Activated naive CD8-positive, alpha-beta T cell treated with anti-CD3 and anti-CD28 coated beads for 36 hours (primary cell): ENCODE measurements around the gene BCAS3. TPM values are rescaled to one million over a fixed set of nuclear protein-coding genes. Genes with fewer than 3 reads are reported as not detected.
"Not testable (repeated sequence)": the region's sequence is repeated elsewhere in the genome, so short reads cannot be mapped to it uniquely, and the experiment has no call there.

Experiments used
- DNase-seq: peaks from one replicate; pipeline ENCODE4 v3.0.0; 2021
- H3K27ac Mint-ChIP-seq: one replicate; pipeline ENCODE4 v1.8.0; 2022; ENCODE audit warnings: mild to moderate bottlenecking, moderate library complexity, mixed read lengths
- H3K27me3 Mint-ChIP-seq: one replicate; pipeline ENCODE4 v1.8.0; 2022; ENCODE audit warnings: mild to moderate bottlenecking, mixed read lengths
- H3K36me3 Mint-ChIP-seq: one replicate; pipeline ENCODE4 v1.8.0; 2021; ENCODE audit warnings: mild to moderate bottlenecking, mixed read lengths
- H3K4me1 Mint-ChIP-seq: one replicate; pipeline ENCODE4 v1.8.0; 2021; ENCODE audit warnings: mixed read lengths
- H3K4me3 Mint-ChIP-seq: one replicate; pipeline ENCODE4 v1.8.0; 2022; ENCODE audit warnings: mild to moderate bottlenecking, moderate library complexity, mixed read lengths
- H3K9me3 Mint-ChIP-seq: one replicate; pipeline ENCODE4 v1.8.0; 2022; ENCODE audit warnings: mixed read lengths
- total RNA-seq, 2 experiments: library from RNA; stranded (reverse); gene quantifications; one replicate each; pipeline ENCODE4 v1.2.3, GENCODE V29; 2021

Gene BCAS3
- total RNA-seq, 2 experiments from 2014 or later = 4.9 to 7.0 TPM

DNA sequence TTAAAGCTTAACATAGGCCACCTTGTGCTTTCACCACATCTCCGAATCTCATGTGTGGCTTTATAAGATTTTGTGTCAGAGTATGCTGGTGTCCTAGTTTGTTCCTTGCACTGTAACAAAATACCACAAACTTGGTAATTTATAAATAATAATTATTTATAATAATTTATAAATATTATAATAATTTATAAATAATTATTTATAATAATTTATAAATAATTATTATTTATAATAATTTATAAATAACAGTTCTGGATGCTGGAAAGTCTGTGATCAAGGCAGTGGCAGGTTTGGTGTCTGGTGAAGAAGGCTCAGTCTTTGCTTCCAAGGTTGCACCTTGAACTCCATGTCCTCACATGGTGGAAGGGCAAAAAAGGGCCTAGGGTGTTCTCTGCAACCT lies 147.7 kb downstream of the BCAS3 start:
- H3K4me3 Mint-ChIP-seq = no peak overlapping the region
- no peak overlapping the region for H3K27ac Mint-ChIP-seq
- no peaks in the 10 kb centered on the region for H3K9me3 Mint-ChIP-seq
- no peak for DNase-seq
- H3K27me3 Mint-ChIP-seq = no peaks in the 10 kb centered on the region
- no peaks in the 10 kb centered on the region for H3K4me1 Mint-ChIP-seq
- no peaks in the 10 kb centered on the region for H3K36me3 Mint-ChIP-seq

DNA sequence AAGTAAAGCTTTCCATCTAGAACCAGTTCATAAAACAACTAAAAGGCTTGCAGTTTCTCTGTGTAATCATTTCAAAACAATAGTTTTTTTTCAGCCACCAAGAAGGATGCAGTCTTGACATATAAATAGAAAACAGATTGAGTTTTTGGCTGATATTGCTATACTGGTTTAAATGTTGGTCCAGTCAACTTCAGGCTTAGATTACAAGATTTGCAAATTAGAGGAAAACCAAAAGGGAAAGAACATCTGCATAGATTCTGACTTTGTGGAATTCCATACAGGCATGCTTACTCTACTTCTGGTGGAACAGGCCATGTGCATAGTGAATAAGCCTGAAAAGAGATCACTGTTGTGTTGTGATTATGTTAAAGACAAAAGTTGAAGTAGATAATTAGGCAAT lies 150.3 kb downstream of the BCAS3 start:
- Mint-ChIP-seq H3K27ac (no peak overlapping the region), H3K27me3 (no peaks in the 10 kb centered on the region), H3K4me1 (peaks cover 9% of the 10 kb centered on the region), H3K4me3 (no peak overlapping the region), H3K9me3 (no peaks in the 10 kb centered on the region), H3K36me3 (no peaks in the 10 kb centered on the region)
- no peak for DNase-seq

DNA sequence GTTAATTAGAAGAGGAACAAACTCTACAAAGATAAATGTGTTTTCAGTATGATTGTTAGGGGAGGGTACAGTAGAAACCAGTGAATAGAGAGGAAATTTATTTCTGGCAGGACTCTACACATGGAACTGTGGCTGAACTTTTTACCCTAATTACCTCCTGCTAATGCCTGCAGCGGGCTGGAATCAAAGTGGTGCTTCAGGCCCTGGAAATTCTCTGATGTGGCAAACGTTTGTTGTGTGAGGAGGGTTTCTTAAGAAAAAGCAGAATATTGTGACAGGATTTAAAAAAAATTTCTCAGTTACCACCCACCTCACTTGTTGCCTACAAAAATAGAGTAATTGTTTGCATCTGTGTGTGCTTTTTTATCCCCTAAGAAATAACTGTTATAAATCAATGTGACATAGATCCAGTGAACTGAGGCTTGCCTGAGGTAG lies 154.5 kb downstream of the BCAS3 start:
- Mint-ChIP-seq H3K4me3 (no peak overlapping the region), H3K27me3 (no peaks in the 10 kb centered on the region), H3K36me3 (no peaks in the 10 kb centered on the region), H3K9me3 (no peaks in the 10 kb centered on the region), H3K4me1 (peaks cover 9% of the 10 kb centered on the region), H3K27ac (no peak overlapping the region)
- DNase-seq = no peak

DNA sequence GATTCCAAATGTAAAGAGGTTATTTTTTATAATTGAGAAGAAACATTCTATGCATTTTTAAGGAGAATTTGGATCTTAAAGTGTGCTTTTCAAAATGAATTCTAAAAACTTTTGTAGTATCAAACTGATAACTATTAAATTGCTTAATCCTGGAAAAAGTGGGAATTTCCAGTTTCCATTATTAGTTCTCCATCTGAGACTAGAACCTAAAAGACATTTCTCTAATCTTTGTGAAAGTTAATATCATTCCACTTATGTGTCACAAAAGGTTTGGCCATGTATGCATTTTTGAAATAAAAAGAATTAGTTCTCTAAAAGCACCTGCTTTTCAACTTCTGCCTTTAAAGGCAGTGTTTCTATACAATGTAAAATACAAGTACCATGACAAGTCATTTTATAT lies 155.0 kb downstream of the BCAS3 start:
- no peaks in the 10 kb centered on the region for H3K36me3 Mint-ChIP-seq
- no peak overlapping the region for H3K4me3 Mint-ChIP-seq
- no peaks in the 10 kb centered on the region for H3K9me3 Mint-ChIP-seq
- H3K27ac Mint-ChIP-seq = no peak overlapping the region
- DNase-seq = no peak
- H3K27me3 Mint-ChIP-seq = no peaks in the 10 kb centered on the region
- peaks cover 9% of the 10 kb centered on the region for H3K4me1 Mint-ChIP-seq

DNA sequence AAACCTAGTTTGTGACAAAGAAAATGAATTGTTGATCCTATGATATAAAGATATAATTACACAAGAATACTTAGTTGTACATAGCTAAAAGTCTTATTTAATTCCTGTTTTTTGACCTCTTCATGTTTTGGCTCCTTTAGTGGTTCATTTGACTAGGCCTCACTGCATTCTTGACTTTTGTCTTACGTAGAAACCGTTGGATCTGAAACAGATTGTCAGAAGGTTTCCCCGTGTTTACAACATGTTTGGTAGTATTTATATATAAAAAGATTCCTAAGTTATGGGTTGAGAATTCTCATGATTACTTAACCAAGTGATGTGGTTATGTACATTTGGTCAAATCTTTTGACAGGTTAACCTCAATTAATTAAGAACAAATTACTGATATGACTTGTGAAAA lies 162.8 kb downstream of the BCAS3 start:
- H3K27ac Mint-ChIP-seq = no peak overlapping the region

GRCh38 chr17:60845012-60845411 lies 167.4 kb downstream of the BCAS3 start:
- H3K27ac Mint-ChIP-seq = no peak overlapping the region
- H3K4me1 Mint-ChIP-seq = no peaks in the 10 kb centered on the region
- H3K9me3 Mint-ChIP-seq = no peaks in the 10 kb centered on the region
- H3K4me3 Mint-ChIP-seq = no peak overlapping the region
- no peaks in the 10 kb centered on the region for H3K36me3 Mint-ChIP-seq
- no peaks in the 10 kb centered on the region for H3K27me3 Mint-ChIP-seq
- no peak for DNase-seq

More for the DNA sequence above, 162.8 kb downstream of the BCAS3 start:
- H3K27me3 Mint-ChIP-seq = no peaks in the 10 kb centered on the region
- DNase-seq = no peak
- H3K9me3 Mint-ChIP-seq = no peaks in the 10 kb centered on the region
- H3K4me3 Mint-ChIP-seq = no peak overlapping the region
- no peaks in the 10 kb centered on the region for H3K36me3 Mint-ChIP-seq
- H3K4me1 Mint-ChIP-seq = no peaks in the 10 kb centered on the region

- no peaks in the 10 kb centered on the region for H3K9me3 Mint-ChIP-seq
- H3K4me1 Mint-ChIP-seq = no peaks in the 10 kb centered on the region
- H3K27me3 Mint-ChIP-seq = no peaks in the 10 kb centered on the region
- no peak overlapping the region for H3K4me3 Mint-ChIP-seq
- H3K36me3 Mint-ChIP-seq = no peaks in the 10 kb centered on the region
- H3K27ac Mint-ChIP-seq = no peak overlapping the region
- no peak for DNase-seq
These were observed 168.5 kb downstream of the BCAS3 start for GRCh38 chr17:60846175-60846574.

GRCh38 chr17:60851181-60851580 lies 173.5 kb downstream of the BCAS3 start:
- Mint-ChIP-seq H3K4me1 (no peaks in the 10 kb centered on the region), H3K27me3 (no peaks in the 10 kb centered on the region), H3K27ac (no peak overlapping the region), H3K4me3 (no peak overlapping the region), H3K9me3 (peaks cover 3% of the 10 kb centered on the region), H3K36me3 (peaks cover 7% of the 10 kb centered on the region)
- DNase-seq = no peak

- no peak overlapping the region for H3K27ac Mint-ChIP-seq
- peaks cover 3% of the 10 kb centered on the region for H3K9me3 Mint-ChIP-seq
- no peaks in the 10 kb centered on the region for H3K27me3 Mint-ChIP-seq
- H3K36me3 Mint-ChIP-seq = peaks cover 14% of the 10 kb centered on the region
- H3K4me1 Mint-ChIP-seq = peaks cover 3% of the 10 kb centered on the region
- H3K4me3 Mint-ChIP-seq = no peak overlapping the region
- DNase-seq = no peak
These were observed 180.0 kb downstream of the BCAS3 start for GRCh38 chr17:60857556-60858080.

DNA sequence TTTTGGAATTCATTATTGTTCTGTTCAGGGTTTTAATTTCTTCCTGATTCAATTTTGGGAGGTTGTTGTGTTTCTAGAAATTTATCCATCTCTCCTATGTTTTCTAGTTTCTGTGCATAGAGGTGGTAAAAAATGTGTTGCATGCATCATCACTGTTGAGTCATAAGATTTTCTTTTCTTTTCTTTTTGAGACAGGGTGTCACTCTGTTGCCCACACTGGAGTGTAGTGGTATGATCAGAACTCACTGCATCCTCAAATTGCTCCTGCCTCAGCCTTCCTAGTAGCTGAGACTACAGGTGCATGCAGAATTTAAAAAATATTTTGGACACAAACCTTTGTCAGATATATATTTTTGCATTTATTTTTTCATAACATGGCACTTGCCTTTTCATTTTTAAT lies 184.8 kb downstream of the BCAS3 start:
- Mint-ChIP-seq H3K36me3 (peaks cover 7% of the 10 kb centered on the region), H3K27ac (no peak overlapping the region), H3K27me3 (no peaks in the 10 kb centered on the region), H3K4me3 (no peak overlapping the region), H3K4me1 (peaks cover 20% of the 10 kb centered on the region), H3K9me3 (no peaks in the 10 kb centered on the region)
- no peak for DNase-seq

GRCh38 chr17:60863892-60864707 lies 186.4 kb downstream of the BCAS3 start:
- Mint-ChIP-seq H3K27me3 (no peaks in the 10 kb centered on the region), H3K36me3 (peaks cover 7% of the 10 kb centered on the region), H3K27ac (peak overlapping the region; percentile 47), H3K9me3 (no peaks in the 10 kb centered on the region), H3K4me1 (peaks cover 20% of the 10 kb centered on the region), H3K4me3 (peak overlapping the region; percentile 19)
- no peak for DNase-seq

DNA sequence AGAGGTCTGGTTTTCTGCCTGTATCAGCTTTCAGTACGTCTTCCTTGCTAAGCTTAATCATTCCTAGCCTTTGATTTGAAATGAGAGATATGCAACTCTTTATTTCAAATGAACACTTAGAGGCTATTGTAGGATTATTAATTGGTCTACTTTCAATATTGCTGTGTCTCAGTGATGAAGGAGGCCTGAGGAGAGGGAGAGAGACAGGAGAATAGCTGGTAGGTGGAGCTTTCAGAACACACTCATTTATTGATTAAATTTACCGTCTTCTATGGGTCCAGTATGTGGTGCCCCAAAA lies 187.0 kb downstream of the BCAS3 start:
- H3K27me3 Mint-ChIP-seq = no peaks in the 10 kb centered on the region
- peak overlapping the region; percentile 19 for H3K4me3 Mint-ChIP-seq
- peaks cover 20% of the 10 kb centered on the region for H3K4me1 Mint-ChIP-seq
- peak overlapping the region; percentile 47 for H3K27ac Mint-ChIP-seq
- no peak for DNase-seq
- H3K36me3 Mint-ChIP-seq = peaks cover 7% of the 10 kb centered on the region
- no peaks in the 10 kb centered on the region for H3K9me3 Mint-ChIP-seq

- no peak for DNase-seq
- H3K4me1 Mint-ChIP-seq = peaks cover 6% of the 10 kb centered on the region
- no peak overlapping the region for H3K4me3 Mint-ChIP-seq
- H3K27ac Mint-ChIP-seq = no peak overlapping the region
- H3K36me3 Mint-ChIP-seq = peaks cover 2% of the 10 kb centered on the region
- H3K27me3 Mint-ChIP-seq = no peaks in the 10 kb centered on the region
- no peaks in the 10 kb centered on the region for H3K9me3 Mint-ChIP-seq
These were observed 197.1 kb downstream of the BCAS3 start for GRCh38 chr17:60874772-60875171.

DNA sequence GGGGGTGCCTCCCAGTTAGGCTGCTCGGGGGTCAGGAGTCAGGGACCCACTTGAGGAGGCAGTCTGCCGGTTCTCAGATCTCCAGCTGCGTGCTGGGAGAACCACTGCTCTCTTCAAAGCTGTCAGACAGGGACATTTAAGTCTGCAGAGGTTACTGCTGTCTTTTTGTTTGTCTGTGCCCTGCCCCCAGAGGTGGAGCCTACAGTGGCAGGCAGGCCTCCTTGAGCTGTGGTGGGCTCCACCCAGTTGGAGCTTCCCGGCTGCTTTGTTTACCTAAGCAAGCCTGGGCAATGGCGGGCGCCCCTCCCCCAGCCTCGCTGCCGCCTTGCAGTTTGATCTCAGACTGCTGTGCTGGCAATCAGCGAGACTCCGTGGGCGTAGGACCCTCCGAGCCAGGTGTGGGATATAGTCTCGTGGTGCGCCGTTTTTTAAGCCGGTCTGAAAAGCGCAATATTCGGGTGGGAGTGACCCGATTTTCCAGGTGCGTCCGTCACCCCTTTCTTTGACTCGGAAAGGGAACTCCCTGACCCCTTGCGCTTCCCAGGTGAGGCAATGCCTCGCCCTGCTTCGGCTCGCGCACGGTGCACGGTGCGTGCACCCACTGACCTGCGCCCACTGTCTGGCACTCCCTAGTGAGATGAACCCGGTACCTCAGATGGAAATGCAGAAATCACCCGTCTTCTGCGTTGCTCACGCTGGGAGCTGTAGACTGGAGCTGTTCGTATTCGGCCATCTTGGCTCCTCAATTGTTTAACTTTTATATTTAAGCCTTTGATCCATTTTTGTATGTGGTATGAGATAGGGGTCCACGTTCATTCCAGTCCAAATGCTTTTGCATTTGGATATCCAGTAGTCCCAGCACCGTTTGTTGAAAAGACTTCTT lies 209.3 kb downstream of the BCAS3 start:
- Mint-ChIP-seq H3K4me3 (peak overlapping the region; percentile 40), H3K27ac (peak overlapping the region; percentile 58)
- not testable (repeated sequence) for H3K27me3 Mint-ChIP-seq, H3K4me1 Mint-ChIP-seq, DNase-seq, H3K9me3 Mint-ChIP-seq, H3K36me3 Mint-ChIP-seq

GRCh38 chr17:60887614-60888028 lies 210.0 kb downstream of the BCAS3 start:
- Mint-ChIP-seq H3K27ac (peak overlapping the region; percentile 58), H3K27me3 (no peaks in the 10 kb centered on the region), H3K36me3 (no peaks in the 10 kb centered on the region), H3K9me3 (no peaks in the 10 kb centered on the region), H3K4me3 (peak overlapping the region; percentile 40), H3K4me1 (no peaks in the 10 kb centered on the region)
- DNase-seq = no peak
